OCI-LY1 (cell line): ENCODE data around the gene STARD7.

Experiments used
- H2AFZ ChIP-seq: fragments of 200-600 bp; sonication (generic), shearing (Covaris generic); 2 replicates; pipeline ENCODE4 v1.6.0; 2014; ENCODE audit warnings: antibody characterized with exemption, mild to moderate bottlenecking, low read length
- H3F3A ChIP-seq: fragments of 200-600 bp; sonication (generic), shearing (Covaris generic); 2 replicates; pipeline ENCODE4 v1.6.0; 2014; ENCODE audit warnings: mild to moderate bottlenecking, antibody characterized with exemption, low read length, moderate library complexity; ENCODE audit not compliant: insufficient read depth
- H3K27ac ChIP-seq: fragments of 200-600 bp; sonication (generic); 2 replicates; pipeline ENCODE4 v1.5.1; 2014; ENCODE audit warnings: low read length, mixed run types, mild to moderate bottlenecking, low read depth; ENCODE audit not compliant: poor library complexity, severe bottlenecking
- H3K27me3 ChIP-seq: fragments of 200-600 bp; sonication (generic); 2 replicates; pipeline ENCODE4 v1.6.0; 2014; ENCODE audit warnings: antibody characterized with exemption, mild to moderate bottlenecking, low read length, moderate library complexity; ENCODE audit not compliant: insufficient read depth
- H3K36me3 ChIP-seq: fragments of 200-600 bp; sonication (generic); 2 replicates; pipeline ENCODE4 v1.6.1; 2014; ENCODE audit warnings: mild to moderate bottlenecking, antibody characterized with exemption, low read length, moderate library complexity, mixed read lengths; ENCODE audit not compliant: insufficient read depth
- H3K4me1 ChIP-seq: fragments of 200-600 bp; sonication (generic); 2 replicates; pipeline ENCODE4 v1.5.1; 2014; ENCODE audit warnings: mild to moderate bottlenecking, low read length, moderate library complexity; ENCODE audit not compliant: insufficient read depth, severe bottlenecking
- H3K4me2 ChIP-seq: fragments of 200-600 bp; sonication (generic), shearing (Covaris generic); 2 replicates; pipeline ENCODE4 v1.6.1; 2014; ENCODE audit warnings: low read length
- H3K4me3 ChIP-seq: fragments of 200-600 bp; sonication (generic); 2 replicates; pipeline ENCODE4 v1.5.1; 2014; ENCODE audit warnings: low read length, low read depth, mild to moderate bottlenecking, mixed read lengths; ENCODE audit not compliant: poor library complexity, severe bottlenecking
- H3K79me2 ChIP-seq: fragments of 200-600 bp; shearing (Covaris generic); 2 replicates; pipeline ENCODE4 v1.6.1; 2016; ENCODE audit warnings: mixed run types, low read length, mixed read lengths; ENCODE audit not compliant: insufficient read depth
- H3K9ac ChIP-seq: fragments of 200-600 bp; sonication (generic), shearing (Covaris generic); 2 replicates; pipeline ENCODE4 v1.6.1; 2014; ENCODE audit warnings: mild to moderate bottlenecking, low read length, mixed read lengths
- H3K9me2 ChIP-seq: fragments of 200-600 bp; sonication (generic), shearing (Covaris generic); 2 replicates; pipeline ENCODE4 v1.6.1; 2014; ENCODE audit warnings: low read depth, mild to moderate bottlenecking, low read length, mixed read lengths
- H3K9me3 ChIP-seq: fragments of 200-600 bp; shearing (Covaris generic); 2 replicates; pipeline ENCODE4 v1.6.1; 2014; ENCODE audit warnings: low read length, mixed read lengths
- H4K20me1 ChIP-seq: fragments of 200-600 bp; sonication (generic), shearing (Covaris generic); 2 replicates; pipeline ENCODE4 v1.6.0; 2016; ENCODE audit warnings: mild to moderate bottlenecking, low read length; ENCODE audit not compliant: insufficient read depth
- EZH2 ChIP-seq: fragments of 200-600 bp; sonication (generic), shearing (Covaris generic); IDR thresholded peaks from 2 replicates; pipeline ENCODE4 v1.8.0; 2017; ENCODE audit warnings: borderline replicate concordance, mixed run types, mild to moderate bottlenecking, antibody characterized with exemption, low read length, moderate library complexity, mixed read lengths
- TF ChIP-seq, protein P1 (sequence below): fragments of 200-600 bp; sonication (generic), shearing (Covaris generic); IDR thresholded peaks from 2 replicates; pipeline ENCODE4 v1.5.1; 2017; ENCODE audit warnings: mild to moderate bottlenecking, antibody characterized with exemption, low read length, moderate library complexity, mixed read lengths

STARD7 gene

DNA sequence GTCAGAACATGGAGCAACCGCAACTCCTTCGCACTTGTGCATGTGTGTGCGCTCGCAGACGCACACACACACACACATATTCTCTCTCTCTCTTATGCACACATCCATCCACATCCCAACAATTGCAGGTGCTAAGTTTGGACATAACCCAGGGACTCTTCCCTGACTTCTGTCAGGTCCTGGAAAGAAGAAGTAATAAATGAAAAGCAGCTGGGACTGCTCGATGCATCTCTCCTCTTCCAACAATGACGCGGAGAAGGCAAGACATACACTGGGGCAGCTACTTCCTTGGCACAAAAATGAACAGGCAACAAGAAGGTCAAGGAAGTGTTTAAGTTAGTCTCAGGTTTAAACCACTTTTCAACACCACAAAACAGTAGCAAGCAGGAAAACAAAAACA, 23.6 kb downstream of the STARD7 start:
- Histone ChIP-seq H3K4me1 (no peaks in the 10 kb centered on the region), H3K4me3 (no peak overlapping the region), H3K27ac (no peak overlapping the region), H3K79me2 (no peaks in the 10 kb centered on the region), H3K4me2 (no peak overlapping the region), H3F3A (peaks cover 8% of the 10 kb centered on the region), H2AFZ (no peak overlapping the region), H4K20me1 (no peaks in the 10 kb centered on the region), H3K9ac (no peak overlapping the region), H3K36me3 (peaks cover 68% of the 10 kb centered on the region), H3K27me3 (no peaks in the 10 kb centered on the region), H3K9me2 (no peaks in the 10 kb centered on the region), H3K9me3 (no peaks in the 10 kb centered on the region)
- TF ChIP-seq EZH2 = no peak
- TF ChIP-seq, protein P1, sequence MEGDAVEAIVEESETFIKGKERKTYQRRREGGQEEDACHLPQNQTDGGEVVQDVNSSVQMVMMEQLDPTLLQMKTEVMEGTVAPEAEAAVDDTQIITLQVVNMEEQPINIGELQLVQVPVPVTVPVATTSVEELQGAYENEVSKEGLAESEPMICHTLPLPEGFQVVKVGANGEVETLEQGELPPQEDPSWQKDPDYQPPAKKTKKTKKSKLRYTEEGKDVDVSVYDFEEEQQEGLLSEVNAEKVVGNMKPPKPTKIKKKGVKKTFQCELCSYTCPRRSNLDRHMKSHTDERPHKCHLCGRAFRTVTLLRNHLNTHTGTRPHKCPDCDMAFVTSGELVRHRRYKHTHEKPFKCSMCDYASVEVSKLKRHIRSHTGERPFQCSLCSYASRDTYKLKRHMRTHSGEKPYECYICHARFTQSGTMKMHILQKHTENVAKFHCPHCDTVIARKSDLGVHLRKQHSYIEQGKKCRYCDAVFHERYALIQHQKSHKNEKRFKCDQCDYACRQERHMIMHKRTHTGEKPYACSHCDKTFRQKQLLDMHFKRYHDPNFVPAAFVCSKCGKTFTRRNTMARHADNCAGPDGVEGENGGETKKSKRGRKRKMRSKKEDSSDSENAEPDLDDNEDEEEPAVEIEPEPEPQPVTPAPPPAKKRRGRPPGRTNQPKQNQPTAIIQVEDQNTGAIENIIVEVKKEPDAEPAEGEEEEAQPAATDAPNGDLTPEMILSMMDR = no peak

DNA sequence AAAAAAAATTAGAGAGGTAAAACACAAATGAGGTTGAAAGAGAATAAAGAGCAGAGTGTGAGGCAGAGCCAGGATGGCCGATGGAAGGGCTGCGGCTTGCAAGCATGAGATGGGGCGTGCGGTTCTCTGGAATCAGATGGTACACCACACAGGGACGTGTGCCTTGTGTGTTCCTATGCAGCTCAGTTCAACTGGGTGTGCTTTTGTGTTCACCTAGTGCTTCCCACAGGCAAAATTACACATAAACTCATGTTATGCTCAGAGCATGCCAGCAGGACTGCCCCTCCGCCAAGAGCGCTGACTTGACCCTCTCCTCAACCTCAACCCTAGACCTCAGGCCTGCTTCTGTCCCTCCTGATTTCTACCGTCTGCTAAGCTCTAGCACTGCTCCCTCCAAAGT, 24.4 kb downstream of the STARD7 start:
- Histone ChIP-seq H3K27ac (no peak overlapping the region), H3K4me2 (no peak overlapping the region), H2AFZ (no peak overlapping the region), H3K9me2 (no peaks in the 10 kb centered on the region), H3K79me2 (no peaks in the 10 kb centered on the region), H3K9ac (no peak overlapping the region), H3K36me3 (peaks cover 60% of the 10 kb centered on the region), H3F3A (peaks cover 10% of the 10 kb centered on the region), H3K27me3 (no peaks in the 10 kb centered on the region), H3K4me3 (no peak overlapping the region), H3K9me3 (no peaks in the 10 kb centered on the region), H4K20me1 (no peaks in the 10 kb centered on the region), H3K4me1 (no peaks in the 10 kb centered on the region)
- no peak for TF ChIP-seq EZH2
- TF ChIP-seq, protein P1 = no peak

DNA sequence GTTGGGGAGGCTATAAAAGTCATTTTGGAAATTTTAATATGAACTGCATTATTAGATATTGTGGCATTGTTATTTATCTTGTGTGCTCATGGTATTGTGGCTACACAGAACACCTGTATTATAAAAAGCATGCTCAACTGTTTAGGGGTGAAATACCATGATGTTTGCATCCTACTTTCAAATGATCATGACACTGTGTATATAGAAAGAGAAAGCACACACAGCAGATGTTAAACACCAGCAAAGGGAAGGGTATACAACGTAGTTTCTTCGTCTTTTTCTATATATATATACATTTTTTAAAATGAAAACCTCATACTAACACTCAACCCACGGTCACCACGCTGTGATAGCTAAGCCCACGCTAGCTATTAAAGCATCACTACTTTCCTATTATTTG, 27.1 kb downstream of the STARD7 start:
- H3K4me1 ChIP-seq = no peaks in the 10 kb centered on the region
- H3K9me2 ChIP-seq = no peaks in the 10 kb centered on the region
- TF ChIP-seq EZH2 = no peak
- TF ChIP-seq, protein P1 = no peak
- H3K4me2 ChIP-seq = no peak overlapping the region
- peaks cover 34% of the 10 kb centered on the region for H3K36me3 ChIP-seq
- H3K9me3 ChIP-seq = no peaks in the 10 kb centered on the region
- H3K27me3 ChIP-seq = no peaks in the 10 kb centered on the region
- no peak overlapping the region for H3K4me3 ChIP-seq
- no peak overlapping the region for H3K27ac ChIP-seq
- H3F3A ChIP-seq = peaks cover 11% of the 10 kb centered on the region
- no peaks in the 10 kb centered on the region for H3K79me2 ChIP-seq
- H2AFZ ChIP-seq = no peak overlapping the region
- no peak overlapping the region for H3K9ac ChIP-seq
- H4K20me1 ChIP-seq = no peaks in the 10 kb centered on the region
